Gastrocnemius medialis (tissue), 4 donors: ENCODE data around the gene NT5DC2.

Experiments
- POLR2A ChIP-seq, 2 donors: fragments of 450-650 bp; IDR thresholded peaks; one replicate each; pipeline ENCODE4 v1.6.1; 2017; ENCODE audit warnings: antibody characterized with exemption in 2 of 2, mild to moderate bottlenecking in 2 of 2, moderate library complexity in 2 of 2
- TF ChIP-seq, protein P1 (sequence below), 5 experiments: fragments of 450-650 bp in 3 of 5; fragments of 200-600 bp in 2 of 5; sonication (generic) in 2 of 5; IDR thresholded peaks in 4 of 5; conservative IDR thresholded peaks in 1 of 5; 1 replicate in 4 of 5; 2 replicates in 1 of 5; pipeline ENCODE4 v1.5.1; 2016 to 2019; ENCODE audit warnings: antibody characterized with exemption in 5 of 5, mild to moderate bottlenecking in 3 of 5, moderate library complexity in 3 of 5

DNA sequence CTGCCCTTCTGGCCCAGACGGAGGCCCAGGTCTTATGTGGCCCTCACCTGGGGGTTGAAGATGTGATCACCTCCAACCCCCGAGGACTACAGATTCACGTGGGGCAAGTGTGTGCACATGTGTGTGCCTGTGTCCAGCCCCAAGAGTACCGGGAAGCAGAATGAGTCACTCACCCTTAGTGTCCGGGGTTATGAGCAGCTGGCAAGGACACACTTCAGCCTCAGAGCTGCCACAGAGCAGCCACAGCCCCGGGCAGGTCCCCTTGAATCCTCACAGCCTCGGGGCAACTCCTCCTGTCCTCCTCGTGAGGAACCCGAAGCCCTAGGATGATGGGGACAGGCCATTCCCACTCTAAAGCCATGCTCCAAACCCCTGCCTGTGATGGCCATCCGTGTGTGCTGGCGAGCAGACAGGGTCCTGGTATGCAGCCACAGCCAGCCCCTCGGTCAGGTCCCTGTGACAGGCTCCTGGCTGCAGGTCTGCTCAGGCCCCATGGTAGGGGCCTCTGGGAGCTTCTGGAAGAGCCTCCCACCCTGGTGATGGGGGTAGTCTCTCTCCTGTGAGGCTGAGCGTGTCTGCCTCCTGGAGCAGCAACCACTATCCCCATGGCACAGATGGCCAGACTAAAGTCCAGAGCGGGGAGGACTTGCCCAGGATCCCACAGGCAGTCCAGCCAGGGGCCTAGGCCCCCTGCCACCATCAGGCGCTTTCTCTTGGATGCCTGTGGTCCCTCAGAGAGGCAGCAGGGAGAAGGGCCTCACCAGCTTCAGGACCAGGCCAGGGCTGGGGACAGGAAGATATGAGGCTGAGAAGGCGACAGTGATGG is 37.7 kb downstream of the NT5DC2 start:
- TF ChIP-seq POLR2A (IDR thresholded peaks at IDR 0.05), result no peak
- TF ChIP-seq, protein P1, sequence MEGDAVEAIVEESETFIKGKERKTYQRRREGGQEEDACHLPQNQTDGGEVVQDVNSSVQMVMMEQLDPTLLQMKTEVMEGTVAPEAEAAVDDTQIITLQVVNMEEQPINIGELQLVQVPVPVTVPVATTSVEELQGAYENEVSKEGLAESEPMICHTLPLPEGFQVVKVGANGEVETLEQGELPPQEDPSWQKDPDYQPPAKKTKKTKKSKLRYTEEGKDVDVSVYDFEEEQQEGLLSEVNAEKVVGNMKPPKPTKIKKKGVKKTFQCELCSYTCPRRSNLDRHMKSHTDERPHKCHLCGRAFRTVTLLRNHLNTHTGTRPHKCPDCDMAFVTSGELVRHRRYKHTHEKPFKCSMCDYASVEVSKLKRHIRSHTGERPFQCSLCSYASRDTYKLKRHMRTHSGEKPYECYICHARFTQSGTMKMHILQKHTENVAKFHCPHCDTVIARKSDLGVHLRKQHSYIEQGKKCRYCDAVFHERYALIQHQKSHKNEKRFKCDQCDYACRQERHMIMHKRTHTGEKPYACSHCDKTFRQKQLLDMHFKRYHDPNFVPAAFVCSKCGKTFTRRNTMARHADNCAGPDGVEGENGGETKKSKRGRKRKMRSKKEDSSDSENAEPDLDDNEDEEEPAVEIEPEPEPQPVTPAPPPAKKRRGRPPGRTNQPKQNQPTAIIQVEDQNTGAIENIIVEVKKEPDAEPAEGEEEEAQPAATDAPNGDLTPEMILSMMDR (IDR thresholded peaks at IDR 0.05 in 4 of 5, conservative IDR thresholded peaks at IDR 0.05 in 1 of 5), result no peak
